ENCODE data around the gene RHCE.
A peak's percentile ranks its signal among the peaks of the same experiment; 100 is the strongest.
"Not testable (repeated sequence)": the region's sequence is repeated elsewhere in the genome, so short reads cannot be mapped to it uniquely, and the experiment has no call there.

The RHCE gene

GRCh38 chr1:25355841-25356395 lies 64.7 kb downstream of the RHCE start:
- DNase-seq: peak in 1 of 2 experiments; percentile 20
- TF ChIP-seq POLR2A (IDR thresholded peaks at IDR 0.05; ENCODE audit: low read length): no peak
- no peak for TF ChIP-seq GATA1 (IDR thresholded peaks at IDR 0.05; ENCODE audit: low read depth, low read length)

GRCh38 chr1:25349606-25350005 lies 71.0 kb downstream of the RHCE start:
- no peak for TF ChIP-seq POLR2A (IDR thresholded peaks at IDR 0.05; ENCODE audit: low read length)
- TF ChIP-seq GATA1 (IDR thresholded peaks at IDR 0.05; ENCODE audit: low read depth, low read length): no peak
- DNase-seq: no peak

GRCh38 chr1:25347556-25347955 lies 73.1 kb downstream of the RHCE start:
- TF ChIP-seq GATA1 (IDR thresholded peaks at IDR 0.05; ENCODE audit: low read depth, low read length): no peak
- no peak for TF ChIP-seq POLR2A (IDR thresholded peaks at IDR 0.05; ENCODE audit: low read length)
- DNase-seq: no peak

GRCh38 chr1:25343872-25344271 lies 76.8 kb downstream of the RHCE start:
- TF ChIP-seq GATA1 (IDR thresholded peaks at IDR 0.05; ENCODE audit: low read depth, low read length) (no peak), POLR2A (IDR thresholded peaks at IDR 0.05; ENCODE audit: low read length) (no peak)
- DNase-seq: no peak

GRCh38 chr1:25342846-25343245 lies 77.8 kb downstream of the RHCE start:
- TF ChIP-seq GATA1 (IDR thresholded peaks at IDR 0.05; ENCODE audit: low read depth, low read length) (no peak), POLR2A (IDR thresholded peaks at IDR 0.05; ENCODE audit: low read length) (no peak)
- no peak for DNase-seq

GRCh38 chr1:25341746-25342145 lies 78.9 kb downstream of the RHCE start:
- no peak for DNase-seq
- TF ChIP-seq POLR2A (IDR thresholded peaks at IDR 0.05; ENCODE audit: low read length) (no peak), GATA1 (IDR thresholded peaks at IDR 0.05; ENCODE audit: low read depth, low read length) (no peak)

GRCh38 chr1:25338986-25339385 lies 81.6 kb downstream of the RHCE start:
- TF ChIP-seq POLR2A (IDR thresholded peaks at IDR 0.05; ENCODE audit: low read length) (no peak), GATA1 (IDR thresholded peaks at IDR 0.05; ENCODE audit: low read depth, low read length) (no peak)
- peak in 1 of 2 experiments; percentile 64 for DNase-seq

GRCh38 chr1:25338188-25338981 lies 82.2 kb downstream of the RHCE start, which contains the start of gene TMEM50A:
Gene TMEM50A (plus strand): TSS chr1:25338334. CDS start chr1:25340487, 2,153 bp downstream.
- no peak for TF ChIP-seq GATA1 (IDR thresholded peaks at IDR 0.05; ENCODE audit: low read depth, low read length)
- TF ChIP-seq POLR2A (IDR thresholded peaks at IDR 0.05; ENCODE audit: low read length): peak; percentile 72
- peak; percentile 90 to 94 for DNase-seq

- DNase-seq: not testable (repeated sequence)
Measured at GRCh38 chr1:25337483-25338187, 83.0 kb downstream of the RHCE start.

GRCh38 chr1:25336922-25337354 lies 83.7 kb downstream of the RHCE start:
- peak in 1 of 2 experiments; percentile 61 for DNase-seq

- peak in 1 of 2 experiments; percentile 11 for DNase-seq
Measured at GRCh38 chr1:25329950-25330349, 90.7 kb downstream of the RHCE start.

GRCh38 chr1:25329336-25329735 lies 91.3 kb downstream of the RHCE start:
- DNase-seq: not testable (repeated sequence)

- not testable (repeated sequence) for DNase-seq
Measured at GRCh38 chr1:25328791-25329185, 91.8 kb downstream of the RHCE start.

- DNase-seq: not testable (repeated sequence)
Measured at GRCh38 chr1:25327864-25328790, 92.5 kb downstream of the RHCE start.

GRCh38 chr1:25324407-25324806 lies 96.2 kb downstream of the RHCE start:
- DNase-seq: not testable (repeated sequence)

GRCh38 chr1:25322127-25322526 lies 98.5 kb downstream of the RHCE start:
- DNase-seq: peak in 1 of 2 experiments; percentile 56

- DNase-seq: peak in 1 of 2 experiments; percentile 84
Measured at GRCh38 chr1:25320314-25320938, 100.2 kb downstream of the RHCE start.

- peak in 1 of 2 experiments; percentile 42 for DNase-seq
Measured at GRCh38 chr1:25312806-25313470, 107.7 kb downstream of the RHCE start.
